ENCODE data around the gene TLNRD1. TPM values are rescaled to one million over a fixed set of nuclear protein-coding genes. Genes with fewer than 3 reads are reported as not detected.

The TLNRD1 gene
- total RNA-seq, 1 donor from 2014 or later: 7.4 TPM

DNA sequence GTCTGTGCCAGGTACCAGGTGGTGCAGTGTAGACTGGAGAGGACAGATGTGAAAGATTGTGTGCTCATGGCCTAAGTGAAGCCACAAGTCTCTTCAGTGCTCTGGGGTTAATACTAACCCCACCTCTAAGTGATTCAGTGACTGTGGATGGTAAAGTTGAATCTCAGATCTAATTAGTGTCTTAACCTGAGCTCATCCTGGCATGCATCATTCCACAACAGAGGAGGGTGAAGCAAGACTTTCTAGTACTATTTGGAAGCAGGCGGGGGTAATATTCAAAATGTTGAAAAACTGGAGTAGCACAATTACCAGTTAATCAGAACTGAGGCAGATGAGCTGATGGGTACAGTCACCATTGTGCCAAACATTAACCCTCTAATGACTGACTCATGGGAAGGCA, 8.3 kb upstream of the TLNRD1 start:
- no peaks in the 10 kb centered on the region for H3K36me3 ChIP-seq (ENCODE audit: control insufficient read depth, insufficient read depth, low read length)
- TF ChIP-seq, protein P1, sequence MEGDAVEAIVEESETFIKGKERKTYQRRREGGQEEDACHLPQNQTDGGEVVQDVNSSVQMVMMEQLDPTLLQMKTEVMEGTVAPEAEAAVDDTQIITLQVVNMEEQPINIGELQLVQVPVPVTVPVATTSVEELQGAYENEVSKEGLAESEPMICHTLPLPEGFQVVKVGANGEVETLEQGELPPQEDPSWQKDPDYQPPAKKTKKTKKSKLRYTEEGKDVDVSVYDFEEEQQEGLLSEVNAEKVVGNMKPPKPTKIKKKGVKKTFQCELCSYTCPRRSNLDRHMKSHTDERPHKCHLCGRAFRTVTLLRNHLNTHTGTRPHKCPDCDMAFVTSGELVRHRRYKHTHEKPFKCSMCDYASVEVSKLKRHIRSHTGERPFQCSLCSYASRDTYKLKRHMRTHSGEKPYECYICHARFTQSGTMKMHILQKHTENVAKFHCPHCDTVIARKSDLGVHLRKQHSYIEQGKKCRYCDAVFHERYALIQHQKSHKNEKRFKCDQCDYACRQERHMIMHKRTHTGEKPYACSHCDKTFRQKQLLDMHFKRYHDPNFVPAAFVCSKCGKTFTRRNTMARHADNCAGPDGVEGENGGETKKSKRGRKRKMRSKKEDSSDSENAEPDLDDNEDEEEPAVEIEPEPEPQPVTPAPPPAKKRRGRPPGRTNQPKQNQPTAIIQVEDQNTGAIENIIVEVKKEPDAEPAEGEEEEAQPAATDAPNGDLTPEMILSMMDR (IDR thresholded peaks at IDR 0.05; ENCODE audit: insufficient read depth, low read length, severe bottlenecking): no peak
- DNase-seq (ENCODE audit: low read depth) (peak; percentile 44), FAIRE-seq (no peak)
- H3K27me3 ChIP-seq (ENCODE audit: control insufficient read depth, insufficient read depth, low read length): no peaks in the 10 kb centered on the region
- no peak overlapping the region for H3K4me3 ChIP-seq (ENCODE audit: low read depth, low read length)

DNA sequence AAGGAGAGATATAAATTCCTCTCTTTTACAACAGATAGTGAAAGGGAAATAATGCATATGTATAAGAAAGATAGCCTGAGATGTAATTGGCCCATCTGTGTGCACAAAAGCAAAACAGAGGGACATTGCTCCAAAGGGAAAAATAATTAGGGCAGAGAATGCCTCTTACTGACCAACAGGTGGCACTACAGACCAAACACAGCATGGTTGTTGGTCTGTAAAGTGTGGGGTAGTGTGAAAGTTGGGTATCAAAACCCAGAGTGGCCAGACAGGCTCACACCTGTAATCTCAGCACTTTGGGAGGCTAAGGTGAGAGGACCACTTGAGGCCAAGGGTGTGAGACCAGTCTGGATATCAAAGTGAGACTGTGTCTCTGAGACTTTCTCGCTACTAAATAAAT, 4.5 kb upstream of the TLNRD1 start:
- DNase-seq (ENCODE audit: low read depth) (peak; percentile 18), FAIRE-seq (no peak)
- TF ChIP-seq, protein P1 (IDR thresholded peaks at IDR 0.05; ENCODE audit: insufficient read depth, low read length, severe bottlenecking): peak; percentile 65

DNA sequence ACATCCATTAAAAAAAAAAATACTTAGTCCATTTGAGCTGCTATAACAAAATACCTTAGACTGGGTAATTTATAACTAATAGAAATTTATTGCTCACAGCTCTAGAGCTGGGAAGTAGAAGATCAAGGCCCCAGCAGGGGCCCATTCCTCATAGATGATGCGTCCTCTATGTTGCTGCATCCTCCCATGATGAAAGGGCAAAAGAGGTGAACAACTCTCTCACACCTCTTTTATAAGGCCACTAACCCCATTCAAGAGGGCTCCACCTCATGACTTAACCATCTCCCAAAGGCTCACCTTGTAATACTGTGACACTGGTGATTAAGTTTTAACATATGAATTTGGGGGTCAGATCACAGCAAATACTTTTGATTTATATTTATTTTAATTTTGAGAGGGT, 3.0 kb upstream of the TLNRD1 start:
- no peaks in the 10 kb centered on the region for H3K27me3 ChIP-seq (ENCODE audit: control insufficient read depth, insufficient read depth, low read length)
- no peak for DNase-seq (ENCODE audit: low read depth)
- no peaks in the 10 kb centered on the region for H3K36me3 ChIP-seq (ENCODE audit: control insufficient read depth, insufficient read depth, low read length)
- no peak overlapping the region for H3K4me3 ChIP-seq (ENCODE audit: low read depth, low read length)
- TF ChIP-seq, protein P1 (IDR thresholded peaks at IDR 0.05; ENCODE audit: insufficient read depth, low read length, severe bottlenecking): no peak
- no peak for FAIRE-seq

More for the DNA sequence above, 4.5 kb upstream of the TLNRD1 start:
- Histone ChIP-seq H3K36me3 (ENCODE audit: control insufficient read depth, insufficient read depth, low read length) (no peaks in the 10 kb centered on the region), H3K4me3 (ENCODE audit: low read depth, low read length) (no peak overlapping the region), H3K27me3 (ENCODE audit: control insufficient read depth, insufficient read depth, low read length) (no peaks in the 10 kb centered on the region)

DNA sequence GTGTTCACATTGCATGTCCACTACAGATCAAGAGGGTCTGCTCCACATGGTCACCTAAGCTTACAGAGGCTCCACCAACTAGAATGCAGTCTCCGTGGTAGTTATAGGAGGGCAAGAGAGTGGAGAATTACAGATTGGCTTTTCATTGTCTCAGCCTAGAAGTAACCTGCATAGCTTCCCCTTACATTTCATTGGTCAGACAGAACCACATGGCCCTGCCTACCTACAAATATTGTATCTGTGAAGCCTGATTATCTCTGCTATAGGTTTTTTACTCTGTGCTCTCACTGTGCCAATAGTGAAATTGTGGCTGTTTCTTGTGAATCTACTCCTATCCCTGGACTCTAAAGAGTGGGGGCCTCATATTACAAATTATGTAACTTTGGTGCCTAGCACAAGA, 2.5 kb upstream of the TLNRD1 start:
- no peak overlapping the region for H3K4me3 ChIP-seq (ENCODE audit: low read depth, low read length)
- DNase-seq (ENCODE audit: low read depth) (no peak), FAIRE-seq (no peak)
- TF ChIP-seq, protein P1 (IDR thresholded peaks at IDR 0.05; ENCODE audit: insufficient read depth, low read length, severe bottlenecking): no peak
- peaks cover 1% of the 10 kb centered on the region for H3K36me3 ChIP-seq (ENCODE audit: control insufficient read depth, insufficient read depth, low read length)
- no peaks in the 10 kb centered on the region for H3K27me3 ChIP-seq (ENCODE audit: control insufficient read depth, insufficient read depth, low read length)

DNA sequence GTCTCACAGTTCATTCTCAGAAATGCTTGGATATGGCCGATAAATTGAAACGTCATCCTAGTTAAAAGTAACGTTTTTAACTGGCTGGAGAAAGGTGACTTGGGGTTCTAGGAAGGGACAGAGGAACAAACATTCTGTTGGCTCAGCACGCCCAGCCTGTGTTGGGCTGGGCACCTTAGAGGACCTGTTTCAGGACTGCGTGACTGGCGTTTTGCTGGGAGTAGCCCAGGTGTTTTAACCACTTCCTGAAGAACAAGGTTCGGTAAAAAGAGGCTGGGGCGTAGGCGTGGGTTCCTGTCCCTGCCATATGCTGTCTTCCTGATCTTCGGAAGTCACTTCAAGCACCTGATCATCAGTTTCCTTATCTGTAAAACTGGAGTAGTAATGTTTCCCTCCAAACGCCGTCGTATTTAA, 1.1 kb upstream of the TLNRD1 start:
- H3K27me3 ChIP-seq (ENCODE audit: control insufficient read depth, insufficient read depth, low read length): no peaks in the 10 kb centered on the region
- peaks cover 3% of the 10 kb centered on the region for H3K36me3 ChIP-seq (ENCODE audit: control insufficient read depth, insufficient read depth, low read length)
- peak overlapping the region; percentile 88 for H3K4me3 ChIP-seq (ENCODE audit: low read depth, low read length)
- FAIRE-seq (no peak), DNase-seq (ENCODE audit: low read depth) (peak; percentile 60)
- TF ChIP-seq, protein P1 (IDR thresholded peaks at IDR 0.05; ENCODE audit: insufficient read depth, low read length, severe bottlenecking): no peak

DNA sequence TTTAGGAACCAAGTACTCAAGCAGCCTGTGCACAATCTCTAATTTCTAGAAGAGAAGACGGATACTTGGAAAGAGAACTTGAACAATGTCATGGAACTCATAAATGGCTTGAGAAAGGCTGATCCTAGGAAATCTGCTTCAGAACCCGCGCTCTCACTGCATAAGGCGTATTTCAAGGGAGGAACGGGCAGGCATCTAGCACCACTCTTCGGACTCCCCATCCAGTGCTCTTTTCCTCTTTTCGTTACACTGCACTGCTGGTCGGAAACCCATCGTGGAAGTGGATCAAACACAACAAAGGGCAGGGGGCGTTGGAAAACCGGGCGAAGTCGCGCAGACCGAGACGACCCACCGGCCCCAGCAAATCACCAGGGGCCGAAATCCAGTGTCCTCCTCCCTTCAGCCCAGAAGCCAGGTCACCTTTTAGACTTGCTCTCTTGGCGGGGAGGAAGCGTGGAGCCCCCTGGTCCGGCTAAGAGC, 539 bp upstream of the TLNRD1 start:
- Histone ChIP-seq H3K36me3 (ENCODE audit: control insufficient read depth, insufficient read depth, low read length) (peaks cover 3% of the 10 kb centered on the region), H3K27me3 (ENCODE audit: control insufficient read depth, insufficient read depth, low read length) (no peaks in the 10 kb centered on the region), H3K4me3 (ENCODE audit: low read depth, low read length) (peak overlapping the region; percentile 88)
- FAIRE-seq (no peak), DNase-seq (ENCODE audit: low read depth) (peak; percentile 17)
- TF ChIP-seq, protein P1 (IDR thresholded peaks at IDR 0.05; ENCODE audit: insufficient read depth, low read length, severe bottlenecking): no peak

All from bronchial epithelial cell (primary cell).